Colon (tissue), 2 donors: ENCODE measurements around the gene RPS6KA2.
"Not testable (repeated sequence)": the region's sequence is repeated elsewhere in the genome, so short reads cannot be mapped to it uniquely, and the experiment has no call there.

Experiments
- FAIRE-seq: peaks from 2 replicates; lab custom pipeline; 2012; peaks lifted over from hg19 to GRCh38; lab: Jason Lieb, UNC
- donor health status: control.
- donor health status: control.

RPS6KA2 gene

GRCh38 chr6:166392755-166393534 is 234.1 kb downstream of the RPS6KA2 start:
- not testable (repeated sequence) for FAIRE-seq

GRCh38 chr6:166389119-166389518 is 237.9 kb downstream of the RPS6KA2 start:
- no peak for FAIRE-seq

GRCh38 chr6:166388290-166389004 is 238.6 kb downstream of the RPS6KA2 start:
- FAIRE-seq: no peak

GRCh38 chr6:166387642-166388289 is 239.3 kb downstream of the RPS6KA2 start:
- no peak for FAIRE-seq

- FAIRE-seq: not testable (repeated sequence)
Observed at GRCh38 chr6:166387098-166387497, 240.0 kb downstream of the RPS6KA2 start.

- FAIRE-seq: no peak
Observed at GRCh38 chr6:166386111-166386510, 240.9 kb downstream of the RPS6KA2 start.

GRCh38 chr6:166383802-166384363 is 243.2 kb downstream of the RPS6KA2 start:
- FAIRE-seq: not testable (repeated sequence)

GRCh38 chr6:166382933-166383801 is 243.9 kb downstream of the RPS6KA2 start, which contains the start of gene MPC1:
TSS of gene MPC1 (minus strand) at chr6:166382940. CDS start at chr6:166382876, 64 bp downstream.
- no peak for FAIRE-seq

GRCh38 chr6:166382500-166382932 is 244.5 kb downstream of the RPS6KA2 start:
- no peak for FAIRE-seq

- FAIRE-seq: no peak
Observed at GRCh38 chr6:166381733-166382499, 245.1 kb downstream of the RPS6KA2 start.

- no peak for FAIRE-seq
Observed at GRCh38 chr6:166381381-166381732, 245.7 kb downstream of the RPS6KA2 start.

- no peak for FAIRE-seq
Observed at GRCh38 chr6:166379800-166380199, 247.3 kb downstream of the RPS6KA2 start.

GRCh38 chr6:166379103-166379586 is 247.9 kb downstream of the RPS6KA2 start:
- no peak for FAIRE-seq

- no peak for FAIRE-seq
Observed at GRCh38 chr6:166377721-166378120, 249.3 kb downstream of the RPS6KA2 start.

- no peak for FAIRE-seq
Observed at GRCh38 chr6:166375013-166375412, 252.0 kb downstream of the RPS6KA2 start.

- no peak for FAIRE-seq
Observed at GRCh38 chr6:166370489-166370888, 256.6 kb downstream of the RPS6KA2 start.

GRCh38 chr6:166369782-166370181 is 257.3 kb downstream of the RPS6KA2 start:
- FAIRE-seq: no peak

- no peak for FAIRE-seq
Observed at GRCh38 chr6:166366921-166367320, 260.1 kb downstream of the RPS6KA2 start.

- no peak for FAIRE-seq
Observed at GRCh38 chr6:166365806-166366205, 261.2 kb downstream of the RPS6KA2 start.

- no peak for FAIRE-seq
Observed at GRCh38 chr6:166365221-166365620, 261.8 kb downstream of the RPS6KA2 start.

- FAIRE-seq: no peak
Observed at GRCh38 chr6:166364456-166364855, 262.6 kb downstream of the RPS6KA2 start.
